ENCODE measurements around the gene STK32C.

DNA sequence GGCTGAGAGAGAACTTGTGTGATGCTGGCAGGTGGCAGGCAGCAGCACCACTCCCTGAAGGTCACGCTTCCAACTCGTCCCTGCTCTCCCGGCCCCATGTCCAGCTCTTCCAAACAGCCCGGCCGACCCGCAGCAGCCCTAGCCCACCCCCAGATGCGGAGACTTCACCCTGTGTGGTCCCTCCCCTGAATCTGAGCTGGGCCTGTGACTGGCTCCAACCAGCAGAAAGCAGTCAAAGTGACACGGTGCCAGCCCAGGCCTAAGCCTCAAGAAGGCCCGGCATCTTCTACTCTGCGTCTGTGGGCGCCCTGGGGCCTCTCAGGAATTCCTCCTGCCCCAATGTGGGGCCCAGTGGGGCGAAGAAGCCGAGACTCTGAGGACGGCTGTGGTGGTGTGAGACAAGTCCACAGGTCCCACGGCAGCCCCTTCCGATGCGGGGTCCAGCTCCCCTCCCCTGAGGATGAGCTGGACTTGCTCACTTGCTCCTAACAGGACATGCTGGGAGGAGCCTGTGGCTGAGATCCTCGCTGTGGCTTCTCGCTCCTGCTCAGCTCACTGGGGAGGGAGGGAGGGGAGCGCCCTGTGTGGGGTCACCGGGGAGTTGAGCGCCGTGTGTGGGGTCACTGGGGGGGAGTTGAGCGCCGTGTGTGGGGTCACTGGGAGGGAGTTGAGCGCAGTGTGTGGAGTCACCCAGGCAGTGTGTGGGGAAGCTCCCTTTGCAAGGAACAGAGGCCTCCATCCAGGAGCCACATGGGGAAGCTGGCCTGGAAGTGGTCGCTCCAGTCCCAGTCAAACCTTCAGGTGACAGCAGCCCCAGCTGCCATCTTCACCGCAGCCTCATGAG is 9.5 kb downstream of the STK32C start:
- TF ChIP-seq CTCF (IDR thresholded peaks at IDR 0.05; ENCODE audit: insufficient read depth, low read depth, low read length) (no peak), EZH2 (IDR thresholded peaks at IDR 0.05; ENCODE audit: insufficient read depth, low read length) (no peak)
